Sigmoid colon (tissue), 7 donors: ENCODE data around the gene CHRNA7. TPM values are rescaled to one million over a fixed set of nuclear protein-coding genes. Genes with fewer than 3 reads are reported as not detected.

Source experiments
- DNase-seq: peaks from one replicate; pipeline ENCODE4 v3.0.0-alpha.2; 2019
- H3K27ac ChIP-seq, 4 donors: fragments of 200-600 bp; sonication (generic); one replicate each; pipeline ENCODE4 v1.5.1; 2016 to 2019; ENCODE audit warnings: mild to moderate bottlenecking in 1 of 4
- H3K27me3 ChIP-seq, 3 donors: fragments of 200-600 bp; sonication (generic); one replicate each; pipeline ENCODE4 v1.5.1; 2019; ENCODE audit warnings: mild to moderate bottlenecking in 1 of 3
- H3K36me3 ChIP-seq, 4 donors: fragments of 200-600 bp; sonication (generic); one replicate each; pipeline ENCODE4 v1.5.1; 2016 to 2019
- H3K4me1 ChIP-seq, 4 donors: fragments of 200-600 bp; sonication (generic); one replicate each; pipeline ENCODE4 v1.5.1; 2017 to 2019
- H3K4me3 ChIP-seq, 4 donors: fragments of 200-600 bp; sonication (generic); one replicate each; pipeline ENCODE4 v1.5.1; 2017 to 2019; ENCODE audit warnings: mild to moderate bottlenecking in 2 of 4, moderate library complexity in 1 of 4
- H3K9me3 ChIP-seq, 4 donors: fragments of 200-600 bp in 3 of 4; sonication (generic) in 3 of 4; one replicate each; pipeline versions ENCODE4 v1.5.1 to v1.6.1; 2013 to 2019
- EP300 ChIP-seq, 4 donors: sonication (generic); formaldehyde crosslinking; IDR thresholded peaks; one replicate each; pipeline ENCODE4 v1.6.1; 2017; ENCODE audit warnings: antibody characterized with exemption in 4 of 4
- POLR2A ChIP-seq, 2 donors: fragments of 450-650 bp; IDR thresholded peaks; one replicate each; pipeline ENCODE4 v1.6.1; 2016; ENCODE audit warnings: antibody characterized with exemption in 2 of 2, mild to moderate bottlenecking in 2 of 2, moderate library complexity in 2 of 2
- POLR2AphosphoS5 ChIP-seq, 4 donors: sonication (generic); formaldehyde crosslinking; IDR thresholded peaks; one replicate each; pipeline ENCODE4 v1.6.1; 2017; ENCODE audit warnings: antibody characterized with exemption in 4 of 4
- WGBS, 2 donors: extraction: QIAGEN DNeasy Blood & Tissue Kit; methylation state at CpG; one replicate each; pipeline ENCODE4 v1.1.7; 2013; 5-methylcytosine and 5-hydroxymethylcytosine counted together
- intact Hi-C: fragments of 100-400 bp; cut with DNase I; formaldehyde crosslinking; loops from one replicate; pipeline ENCODE4 v1.15.1; 2023
- polyA plus RNA-seq, 3 donors: library from polyadenylated mRNA; stranded (reverse); fragments of 200-250 nt; gene quantifications; one replicate each; pipeline ENCODE4 v1.2.3, GENCODE V29; 2013
- total RNA-seq, 4 donors: library from RNA; depleted of rRNA; stranded (reverse); fragments of >200 nt; gene quantifications; one replicate each; pipeline ENCODE4 v1.1.0, GENCODE V29; 2016
- TF ChIP-seq, protein P1 (sequence below), 4 experiments: fragments of 450-650 bp in 3 of 4; fragments of 200-600 bp in 1 of 4; IDR thresholded peaks; one replicate each; pipeline ENCODE4 v1.5.1; 2016 to 2019; ENCODE audit warnings: antibody characterized with exemption in 4 of 4, mild to moderate bottlenecking in 3 of 4, moderate library complexity in 2 of 4
- donor health status: healthy with polysubstance abuse.
- donor health status: Bipolar disorder and iron deficiency.
- donor health status: healthy.

Gene CHRNA7
- total and polyA plus RNA-seq, 7 donors, result 0.54 to 7.8 (median 1.4) TPM; not detected in 1

DNA sequence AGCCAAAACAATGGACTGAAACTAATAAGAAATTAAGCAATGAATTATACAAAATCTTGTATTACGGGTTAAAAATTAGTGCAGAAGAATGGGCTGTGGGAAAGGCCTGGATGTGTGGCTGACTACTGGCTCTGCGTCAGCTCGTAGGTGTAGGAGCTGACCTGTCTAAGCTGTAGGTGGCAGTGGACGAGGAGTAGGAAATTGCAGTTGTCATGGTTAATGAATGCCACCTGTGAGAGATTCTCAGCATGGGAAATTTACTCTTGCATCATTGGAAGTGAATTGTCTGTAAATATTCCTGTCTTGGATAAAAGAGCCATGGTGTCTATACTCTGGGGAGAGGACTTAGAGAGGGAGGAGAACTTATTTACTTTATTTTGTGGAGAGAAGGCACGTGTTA, 23.4 kb downstream of the CHRNA7 start:
- no peak for TF ChIP-seq POLR2AphosphoS5 (IDR thresholded peaks at IDR 0.05)
- TF ChIP-seq EP300 (IDR thresholded peaks at IDR 0.05), result no peak
- TF ChIP-seq, protein P1, sequence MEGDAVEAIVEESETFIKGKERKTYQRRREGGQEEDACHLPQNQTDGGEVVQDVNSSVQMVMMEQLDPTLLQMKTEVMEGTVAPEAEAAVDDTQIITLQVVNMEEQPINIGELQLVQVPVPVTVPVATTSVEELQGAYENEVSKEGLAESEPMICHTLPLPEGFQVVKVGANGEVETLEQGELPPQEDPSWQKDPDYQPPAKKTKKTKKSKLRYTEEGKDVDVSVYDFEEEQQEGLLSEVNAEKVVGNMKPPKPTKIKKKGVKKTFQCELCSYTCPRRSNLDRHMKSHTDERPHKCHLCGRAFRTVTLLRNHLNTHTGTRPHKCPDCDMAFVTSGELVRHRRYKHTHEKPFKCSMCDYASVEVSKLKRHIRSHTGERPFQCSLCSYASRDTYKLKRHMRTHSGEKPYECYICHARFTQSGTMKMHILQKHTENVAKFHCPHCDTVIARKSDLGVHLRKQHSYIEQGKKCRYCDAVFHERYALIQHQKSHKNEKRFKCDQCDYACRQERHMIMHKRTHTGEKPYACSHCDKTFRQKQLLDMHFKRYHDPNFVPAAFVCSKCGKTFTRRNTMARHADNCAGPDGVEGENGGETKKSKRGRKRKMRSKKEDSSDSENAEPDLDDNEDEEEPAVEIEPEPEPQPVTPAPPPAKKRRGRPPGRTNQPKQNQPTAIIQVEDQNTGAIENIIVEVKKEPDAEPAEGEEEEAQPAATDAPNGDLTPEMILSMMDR (IDR thresholded peaks at IDR 0.05), result no peak
- TF ChIP-seq POLR2A (IDR thresholded peaks at IDR 0.05), result no peak
- intact Hi-C loops, result no loop called here
- 31 to 52% methylated on average over 5 of the region's 5 CpGs for WGBS, 2 donors

DNA sequence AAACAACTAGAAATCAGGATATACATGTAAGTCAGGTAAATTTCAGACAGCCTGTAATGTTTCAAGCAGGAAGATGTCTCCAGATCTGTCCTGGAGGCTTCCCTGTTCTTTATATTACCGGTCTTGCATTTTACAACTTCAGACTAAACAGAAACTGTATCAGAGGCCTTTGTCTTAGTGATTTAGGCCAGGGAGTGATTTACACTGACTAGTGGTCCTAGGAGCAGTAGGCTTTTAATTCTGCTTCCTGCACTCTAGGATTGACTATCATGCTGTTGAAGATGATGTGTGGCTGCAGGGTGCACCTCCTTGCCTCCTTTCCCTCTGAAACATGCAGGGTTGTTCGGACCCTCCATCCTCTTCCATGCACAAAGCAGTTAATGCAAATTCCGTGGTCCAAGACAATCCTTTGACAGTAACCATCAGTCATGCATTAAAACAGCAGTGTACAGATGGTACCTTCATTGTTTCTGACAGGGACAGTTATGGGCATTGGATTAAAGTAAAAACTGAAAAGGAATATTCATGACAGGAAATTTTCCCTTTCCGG, 27.6 kb downstream of the CHRNA7 start:
- Histone ChIP-seq H3K4me3 (no peak overlapping the region), H3K36me3 (no peaks in the 10 kb centered on the region), H3K27ac (no peak overlapping the region), H3K27me3 (no peaks in the 10 kb centered on the region), H3K4me1 (no peaks in the 10 kb centered on the region), H3K9me3 (no peaks in the 10 kb centered on the region)
- DNase-seq, result no peak
- 64 to 71% methylated on average over 4 of the region's 4 CpGs for whole genome bisulfite sequencing, 2 donors
- TF ChIP-seq POLR2A (IDR thresholded peaks at IDR 0.05), result no peak
- no peak for TF ChIP-seq POLR2AphosphoS5 (IDR thresholded peaks at IDR 0.05)
- no peak for TF ChIP-seq EP300 (IDR thresholded peaks at IDR 0.05)
- TF ChIP-seq, protein P1 (IDR thresholded peaks at IDR 0.05), result no peak
- intact Hi-C loops, result no loop called here

More for the DNA sequence above, 23.4 kb downstream of the CHRNA7 start:
- H3K4me1 ChIP-seq, result no peaks in the 10 kb centered on the region
- no peak for DNase-seq
- H3K9me3 ChIP-seq, result no peaks in the 10 kb centered on the region
- no peak overlapping the region for H3K4me3 ChIP-seq
- H3K36me3 ChIP-seq, result no peaks in the 10 kb centered on the region
- H3K27ac ChIP-seq, result no peak overlapping the region
- H3K27me3 ChIP-seq, result no peaks in the 10 kb centered on the region

DNA sequence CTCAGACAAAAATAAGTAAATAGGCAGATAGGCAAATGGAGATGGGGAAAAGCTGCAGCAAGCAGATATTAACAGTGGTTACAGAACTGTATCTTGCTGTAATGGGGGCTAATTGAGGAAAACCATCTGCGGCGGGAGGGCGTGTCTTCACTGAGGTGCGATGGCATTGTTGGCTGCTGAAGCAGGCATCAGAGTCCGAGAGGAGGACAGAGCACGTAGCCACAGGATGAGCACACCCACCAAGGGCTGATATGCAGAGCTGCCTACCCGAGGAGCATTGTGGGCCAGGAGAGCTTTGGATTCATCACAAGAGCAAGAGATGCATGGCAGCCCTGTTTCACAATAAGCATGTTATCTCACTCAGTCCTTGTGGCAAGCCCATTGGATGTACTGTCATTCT, 30.4 kb downstream of the CHRNA7 start:
- Histone ChIP-seq H3K4me1 (no peaks in the 10 kb centered on the region), H3K27ac (no peak overlapping the region), H3K9me3 (no peaks in the 10 kb centered on the region), H3K4me3 (no peak overlapping the region), H3K36me3 (no peaks in the 10 kb centered on the region), H3K27me3 (no peaks in the 10 kb centered on the region)
- intact Hi-C loops, result no loop called here
- no peak for DNase-seq
- 94 to 95% methylated on average over 7 of the region's 7 CpGs for WGBS, 2 donors
- TF ChIP-seq, protein P1 (IDR thresholded peaks at IDR 0.05), result no peak
- no peak for TF ChIP-seq POLR2AphosphoS5 (IDR thresholded peaks at IDR 0.05)
- TF ChIP-seq EP300 (IDR thresholded peaks at IDR 0.05), result no peak
- TF ChIP-seq POLR2A (IDR thresholded peaks at IDR 0.05), result no peak

DNA sequence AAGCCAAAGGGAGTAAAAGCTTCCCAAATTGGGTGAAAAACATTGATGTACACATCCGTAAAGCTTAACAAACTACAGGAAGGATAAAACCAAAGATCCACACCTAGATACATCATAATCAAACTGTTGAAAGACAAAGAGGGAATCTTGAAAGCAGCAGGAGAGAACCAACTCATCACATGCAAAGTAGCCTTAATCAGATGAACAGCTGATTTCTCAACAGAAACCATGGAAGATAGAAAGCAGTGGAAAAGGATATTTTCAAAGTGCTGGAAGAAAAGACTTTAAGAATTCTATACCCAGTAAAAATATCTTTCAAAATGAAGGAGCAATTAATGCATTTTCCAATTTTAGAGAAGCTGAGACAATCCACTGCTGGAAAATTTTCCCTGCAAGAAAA, 36.8 kb downstream of the CHRNA7 start:
- H3K27ac ChIP-seq, result no peak overlapping the region
- TF ChIP-seq EP300 (IDR thresholded peaks at IDR 0.05) (no peak), POLR2A (IDR thresholded peaks at IDR 0.05) (no peak), POLR2AphosphoS5 (IDR thresholded peaks at IDR 0.05) (no peak)
- TF ChIP-seq, protein P1 (IDR thresholded peaks at IDR 0.05), result no peak
- no peak for DNase-seq
- intact Hi-C loops, result no loop called here
- H3K9me3 ChIP-seq, result peaks cover 0 to 8% (median 2%) of the 10 kb centered on the region in 4 donors
- H3K36me3 ChIP-seq, result no peaks in the 10 kb centered on the region
- WGBS, 2 donors, result 95 to 98% methylated on average over 1 of the region's 1 CpG
- H3K4me3 ChIP-seq, result no peak overlapping the region
- H3K27me3 ChIP-seq, result no peaks in the 10 kb centered on the region
- no peaks in the 10 kb centered on the region for H3K4me1 ChIP-seq

DNA sequence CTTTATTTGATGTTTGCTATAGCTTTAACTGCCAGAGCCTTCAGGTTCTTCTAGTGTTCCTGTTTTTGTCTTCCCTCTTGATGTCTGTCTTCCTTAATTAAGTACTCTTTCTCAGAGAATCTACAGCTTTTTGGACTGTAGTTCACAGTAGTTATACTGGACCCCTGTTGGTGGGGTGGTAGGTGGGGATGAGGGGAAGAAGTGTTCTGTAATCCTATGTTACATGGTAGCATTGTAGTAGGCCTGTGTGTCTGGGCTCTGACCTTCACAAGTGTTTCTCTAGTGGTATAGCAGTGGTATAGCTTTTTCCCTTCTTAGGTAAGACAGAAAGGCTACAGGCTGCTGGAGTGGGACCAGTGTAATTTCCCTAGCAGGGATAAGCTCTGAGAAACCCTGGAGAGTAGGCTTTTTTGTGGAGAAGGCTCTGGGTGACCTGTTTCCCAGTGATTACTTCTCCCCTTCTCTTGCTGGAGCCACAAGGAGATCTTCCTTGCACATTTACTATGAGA, 59.6 kb downstream of the CHRNA7 start:
- no peaks in the 10 kb centered on the region for H3K4me1 ChIP-seq

More for the DNA sequence above, 59.6 kb downstream of the CHRNA7 start:
- no peak overlapping the region for H3K4me3 ChIP-seq
- TF ChIP-seq EP300 (IDR thresholded peaks at IDR 0.05) (no peak), POLR2A (IDR thresholded peaks at IDR 0.05) (no peak), POLR2AphosphoS5 (IDR thresholded peaks at IDR 0.05) (no peak)
- TF ChIP-seq, protein P1 (IDR thresholded peaks at IDR 0.05), result no peak
- no peak overlapping the region for H3K27ac ChIP-seq
- peaks cover 0 to 7% (median 0%) of the 10 kb centered on the region in 4 donors for H3K9me3 ChIP-seq
- no peaks in the 10 kb centered on the region for H3K36me3 ChIP-seq
- no peak for DNase-seq
- H3K27me3 ChIP-seq, result no peaks in the 10 kb centered on the region
- intact Hi-C loops, result no loop called here
